GM23248 (cell line): ENCODE data around the gene ENO1. TPM values are rescaled to one million over a fixed set of nuclear protein-coding genes. Genes with fewer than 3 reads are reported as not detected.

Experiments used
- DNase-seq: peaks from one replicate; pipeline ENCODE4 v3.0.0-alpha.2; 2015
- H2AFZ ChIP-seq: fragments of 200-600 bp; sonication (generic); 2 replicates; pipeline ENCODE4 v1.6.1; 2016; ENCODE audit warnings: antibody characterized with exemption
- H3F3A ChIP-seq: fragments of 200-600 bp; sonication (generic); 2 replicates; pipeline ENCODE4 v1.6.1; 2016; ENCODE audit warnings: mild to moderate bottlenecking, antibody characterized with exemption, mixed run types; ENCODE audit not compliant: insufficient read depth
- H3K27ac ChIP-seq: fragments of 200-600 bp; sonication (generic); 2 replicates; pipeline ENCODE4 v1.5.1; 2016; ENCODE audit warnings: mild to moderate bottlenecking
- H3K27me3 ChIP-seq: fragments of 200-600 bp; sonication (generic); replicated peaks from 2 replicates; pipeline ENCODE4 v1.6.1; 2016; ENCODE audit warnings: mild to moderate bottlenecking; ENCODE audit not compliant: insufficient read depth
- H3K36me3 ChIP-seq: fragments of 200-600 bp; sonication (generic); 2 replicates; pipeline ENCODE4 v1.6.1; 2016; ENCODE audit warnings: low read depth, mild to moderate bottlenecking
- H3K4me1 ChIP-seq: fragments of 200-600 bp; sonication (generic); 2 replicates; pipeline ENCODE4 v1.6.1; 2016; ENCODE audit warnings: mild to moderate bottlenecking; ENCODE audit not compliant: insufficient read depth
- H3K4me2 ChIP-seq: fragments of 200-600 bp; sonication (generic); one replicate; pipeline ENCODE4 v1.6.1; 2016; ENCODE audit warnings: mild to moderate bottlenecking; ENCODE audit not compliant: unreplicated experiment
- H3K4me3 ChIP-seq: fragments of 200-600 bp; sonication (generic); 2 replicates; pipeline ENCODE4 v1.5.1; 2016; ENCODE audit warnings: mild to moderate bottlenecking
- H3K79me2 ChIP-seq: fragments of 200-600 bp; sonication (generic); 2 replicates; pipeline ENCODE4 v1.6.1; 2016; ENCODE audit warnings: mild to moderate bottlenecking; ENCODE audit not compliant: insufficient read depth
- H3K9ac ChIP-seq: fragments of 200-600 bp; sonication (generic); 2 replicates; pipeline ENCODE4 v1.6.1; 2016; ENCODE audit warnings: mild to moderate bottlenecking
- H3K9me2 ChIP-seq: fragments of 200-600 bp; sonication (generic); 2 replicates; pipeline ENCODE4 v1.6.1; 2016; ENCODE audit warnings: mixed run types, mild to moderate bottlenecking, moderate library complexity; ENCODE audit not compliant: insufficient read depth
- H3K9me3 ChIP-seq: fragments of 200-600 bp; sonication (generic); one replicate; pipeline ENCODE4 v1.6.1; 2017; ENCODE audit warnings: low read depth
- H4K20me1 ChIP-seq: fragments of 200-600 bp; sonication (generic); 2 replicates; pipeline ENCODE4 v1.6.0; 2016; ENCODE audit not compliant: insufficient read depth
- EZH2 ChIP-seq: fragments of 200-600 bp; sonication (generic); IDR thresholded peaks from 2 replicates; pipeline ENCODE4 v1.6.1; 2018; ENCODE audit warnings: antibody characterized with exemption, mild to moderate bottlenecking; ENCODE audit not compliant: insufficient read depth, poor library complexity, severe bottlenecking
- EZH2phosphoT487 ChIP-seq: fragments of 200-600 bp; sonication (generic); IDR thresholded peaks from 2 replicates; pipeline ENCODE4 v1.6.1; 2018; ENCODE audit warnings: antibody characterized with exemption, moderate library complexity, mild to moderate bottlenecking, low read depth; ENCODE audit not compliant: insufficient read depth
- WGBS, 2 experiments: methylation state at CpG; one replicate each; pipeline ENCODE4 v1.1.6; 2015 to 2017; ENCODE audit warnings: low lambda C conversion rate in 2 of 2, low coverage in 1 of 2; ENCODE audit errors: missing lambda C conversion rate in 2 of 2; 5-methylcytosine and 5-hydroxymethylcytosine counted together
- in situ Hi-C: fragments of 300-500 bp; cut with MboI; formaldehyde crosslinking; loops from 2 replicates; pipeline ENCODE4 v1.15.0; 2020
- polyA plus RNA-seq: library from polyadenylated mRNA; unstranded; fragments of >200 nt; fragmentation: Nextera tagmentation; extraction: Ambion mirVana; gene quantifications from 2 replicates; pipeline ENCODE4 v1.2.1, GENCODE V29; 2016
- total RNA-seq: library from RNA; depleted of rRNA; stranded (reverse); fragments of >200 nt; shearing (Covaris generic); gene quantifications from 2 replicates; pipeline ENCODE4 v1.2.3, GENCODE V29; 2014

Gene ENO1
- total and polyA plus RNA-seq, 2 experiments from 2014 or later: 2,185 to 2,304 TPM

- H3K36me3 ChIP-seq: no peaks in the 10 kb centered on the region
- WGBS, 2 experiments: 8 to 10% methylated on average over 4 of the region's 4 CpGs
Measured at GRCh38 chr1:8818325-8818775, 60.1 kb downstream of the ENO1 start.

GRCh38 chr1:8817412-8818324, 60.8 kb downstream of the ENO1 start, which contains the start of gene RERE:
RERE (minus strand) TSS chr1:8817640.
- peak within 1 kb of the TSS; percentile 91 for H3K27ac ChIP-seq
- peaks cover 34% of the 10 kb centered on the region for H3K79me2 ChIP-seq
- 1% methylated on average over 14 to 81 of the region's 82 CpGs for WGBS, 2 experiments
- H3K9me2 ChIP-seq: no peaks in the 10 kb centered on the region
- no peaks in the 10 kb centered on the region for H3K36me3 ChIP-seq
- peak within 1 kb of the TSS; percentile 98 for H3K9ac ChIP-seq
- H3K27me3 ChIP-seq: no peaks in the 10 kb centered on the region
- TF ChIP-seq EZH2phosphoT487 (no peak), EZH2 (no peak)
- peaks cover 52% of the 10 kb centered on the region for H3K4me1 ChIP-seq
- peak; percentile 95 for DNase-seq
- peak within 1 kb of the TSS; percentile 81 for H3K4me2 ChIP-seq
- no peaks in the 10 kb centered on the region for H4K20me1 ChIP-seq
- H3K9me3 ChIP-seq: no peaks in the 10 kb centered on the region
- peak within 1 kb of the TSS; percentile 89 for H2AFZ ChIP-seq
- peaks cover 34% of the 10 kb centered on the region for H3F3A ChIP-seq
- in situ Hi-C loops: no loop called here
- H3K4me3 ChIP-seq: peak within 1 kb of the TSS; percentile 93

More at GRCh38 chr1:8818325-8818775, 60.1 kb downstream of the ENO1 start:
- Histone ChIP-seq H4K20me1 (no peaks in the 10 kb centered on the region), H3K9me3 (no peaks in the 10 kb centered on the region), H3K79me2 (peaks cover 27% of the 10 kb centered on the region), H3K4me1 (peaks cover 52% of the 10 kb centered on the region), H3K27me3 (no peaks in the 10 kb centered on the region), H2AFZ (peak overlapping the region; percentile 89), H3F3A (peaks cover 40% of the 10 kb centered on the region), H3K4me3 (peak overlapping the region; percentile 82), H3K9me2 (no peaks in the 10 kb centered on the region), H3K27ac (peak overlapping the region; percentile 91), H3K4me2 (peak overlapping the region; percentile 78), H3K9ac (peak overlapping the region; percentile 98)
- in situ Hi-C loops: no loop called here
- TF ChIP-seq EZH2 (no peak), EZH2phosphoT487 (no peak)
- DNase-seq: peak; percentile 91

GRCh38 chr1:8816831-8817411, 61.6 kb downstream of the ENO1 start:
- Histone ChIP-seq H3K4me2 (peak overlapping the region; percentile 81), H3K27me3 (no peaks in the 10 kb centered on the region), H3K9me2 (no peaks in the 10 kb centered on the region), H3K9ac (peak overlapping the region; percentile 98), H3K4me1 (peaks cover 45% of the 10 kb centered on the region), H3K9me3 (no peaks in the 10 kb centered on the region), H3F3A (peaks cover 29% of the 10 kb centered on the region), H4K20me1 (no peaks in the 10 kb centered on the region), H3K27ac (peak overlapping the region; percentile 85), H3K36me3 (no peaks in the 10 kb centered on the region), H2AFZ (peak overlapping the region; percentile 74), H3K4me3 (peak overlapping the region; percentile 93), H3K79me2 (peaks cover 41% of the 10 kb centered on the region)
- 1 to 2% methylated on average over 27 to 41 of the region's 41 CpGs for WGBS, 2 experiments
- TF ChIP-seq EZH2phosphoT487: no peak
- TF ChIP-seq EZH2: no peak
- in situ Hi-C loops: no loop called here
- peak; percentile 45 for DNase-seq

- Histone ChIP-seq H2AFZ (peak overlapping the region; percentile 74), H3K9me3 (no peaks in the 10 kb centered on the region), H3F3A (peaks cover 24% of the 10 kb centered on the region), H3K9ac (peak overlapping the region; percentile 98), H3K4me3 (peak overlapping the region; percentile 93), H3K4me1 (peaks cover 43% of the 10 kb centered on the region), H3K27me3 (no peaks in the 10 kb centered on the region), H3K27ac (peak overlapping the region; percentile 85), H3K4me2 (peak overlapping the region; percentile 81), H3K36me3 (no peaks in the 10 kb centered on the region), H3K9me2 (no peaks in the 10 kb centered on the region), H4K20me1 (no peaks in the 10 kb centered on the region), H3K79me2 (peaks cover 48% of the 10 kb centered on the region)
- TF ChIP-seq EZH2phosphoT487 (no peak), EZH2 (no peak)
- WGBS, 2 experiments: 0 to 1% methylated on average over 3 of the region's 3 CpGs
- peak; percentile 69 for DNase-seq
- in situ Hi-C loops: no loop called here
Measured at GRCh38 chr1:8816264-8816663, 62.2 kb downstream of the ENO1 start.
